NCI-H2227 (cell line): Measurements from ENCODE around the gene XRN2.

Experiments used
- DNase-seq: peaks from one replicate; lab custom pipeline; 2025; ENCODE audit not compliant: unreplicated experiment; lab: John Stamatoyannopoulos, UW

XRN2 gene

DNA sequence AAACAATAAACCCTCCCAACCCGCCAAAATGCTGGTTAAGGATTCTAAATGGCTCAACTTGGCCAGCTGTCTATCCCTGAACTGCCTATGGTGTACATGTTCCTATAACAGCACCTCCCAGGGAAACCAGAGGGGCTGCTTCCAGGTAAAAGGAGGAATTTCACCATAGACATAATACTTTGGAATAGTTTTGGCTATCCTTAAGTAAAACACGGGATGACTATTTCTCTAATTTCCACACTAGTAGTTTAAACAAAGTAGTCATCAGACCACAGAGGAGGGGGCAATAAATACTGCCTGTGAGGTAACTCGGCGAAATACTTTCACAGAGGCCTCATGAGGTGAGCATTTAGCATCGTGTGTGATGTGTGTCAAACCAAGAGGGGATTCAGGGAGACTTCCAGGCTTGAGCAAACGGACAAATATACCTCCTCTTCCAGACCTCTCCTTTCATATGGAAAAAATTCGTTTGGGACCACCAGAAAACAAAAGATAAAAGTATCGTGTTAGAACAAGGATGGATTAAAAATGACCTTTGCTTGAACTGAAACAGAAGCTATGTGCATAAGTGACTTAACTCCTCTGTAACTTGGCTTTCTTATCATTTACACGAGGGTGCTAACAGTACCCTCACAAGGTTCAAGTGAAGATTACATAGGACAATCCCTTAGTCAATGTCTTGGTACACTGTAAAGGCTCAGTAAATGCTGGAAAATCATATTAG lies 1.0 kb upstream of the XRN2 start:
- DNase-seq: no peak

DNA sequence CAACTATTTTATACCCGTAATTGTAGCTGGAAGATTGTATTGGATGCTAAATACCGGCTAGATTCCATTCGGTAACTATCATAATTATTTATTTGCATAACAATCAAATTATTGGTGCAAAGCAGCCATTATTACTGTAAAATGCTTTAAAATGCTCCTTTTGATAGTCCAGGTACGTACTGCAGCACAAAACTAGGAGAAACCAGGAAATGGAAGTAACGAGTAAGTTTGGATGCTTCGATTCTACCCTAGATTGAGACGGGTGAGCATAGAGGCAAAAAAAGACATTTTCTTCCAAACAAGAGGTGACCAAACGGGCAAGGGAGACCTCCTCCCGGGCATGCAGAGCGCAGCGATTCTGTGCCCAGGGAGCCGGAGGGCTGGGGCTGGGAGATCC lies 469 bp upstream of the XRN2 start:
- no peak for DNase-seq

DNA sequence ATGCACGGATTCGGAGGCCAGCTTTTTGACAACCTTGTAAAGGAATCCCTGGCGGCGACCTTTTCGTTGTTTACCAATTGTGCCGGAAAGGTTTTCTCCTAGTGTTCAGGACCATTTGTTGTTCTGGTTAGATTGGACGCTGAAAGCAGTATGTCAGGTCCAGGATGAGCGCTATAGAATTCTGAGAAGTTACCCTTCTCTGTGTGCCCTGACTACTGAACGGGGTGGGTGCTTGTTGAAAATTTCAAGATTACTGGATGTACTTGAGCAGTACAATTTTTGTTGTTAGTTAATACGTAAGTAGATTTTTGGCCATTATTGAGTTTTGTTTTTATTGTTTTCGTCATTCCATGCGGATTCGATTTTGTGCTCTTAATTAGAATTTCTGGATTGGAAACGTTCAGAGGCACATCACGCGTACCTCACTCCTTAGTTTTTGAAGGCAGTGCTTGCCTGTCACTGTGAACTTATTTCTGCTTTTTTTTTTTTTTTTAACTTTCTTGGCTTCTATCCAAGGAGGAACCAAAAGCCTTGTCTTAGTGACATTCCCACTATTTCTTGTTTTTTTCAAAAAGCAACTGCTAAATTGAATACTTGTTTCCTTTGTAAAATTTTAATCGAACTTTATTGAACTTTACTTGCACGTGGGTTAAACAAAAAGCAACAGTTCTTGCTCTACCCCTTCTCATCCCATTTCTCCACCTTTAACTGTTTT lies 898 bp downstream of the XRN2 start:
- no peak for DNase-seq

DNA sequence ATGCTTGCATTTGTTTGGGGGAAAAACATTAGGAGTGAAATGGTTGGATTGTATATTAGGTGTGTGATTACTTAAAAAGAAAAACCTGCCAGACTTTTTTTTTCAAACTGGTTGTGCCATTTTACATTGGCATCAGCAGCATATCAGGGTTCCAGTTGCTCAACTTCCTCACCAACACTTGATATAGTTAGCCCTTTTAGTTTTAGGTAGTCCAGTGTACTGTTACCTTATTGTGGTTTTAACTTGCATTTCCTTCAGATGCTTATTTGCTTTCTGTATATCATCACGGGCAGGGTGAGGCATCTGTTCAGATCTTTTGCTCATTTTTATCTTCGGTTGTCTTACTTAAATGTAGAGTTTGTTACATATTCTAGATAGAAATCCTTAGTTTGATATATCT lies 5.2 kb downstream of the XRN2 start:
- no peak for DNase-seq

DNA sequence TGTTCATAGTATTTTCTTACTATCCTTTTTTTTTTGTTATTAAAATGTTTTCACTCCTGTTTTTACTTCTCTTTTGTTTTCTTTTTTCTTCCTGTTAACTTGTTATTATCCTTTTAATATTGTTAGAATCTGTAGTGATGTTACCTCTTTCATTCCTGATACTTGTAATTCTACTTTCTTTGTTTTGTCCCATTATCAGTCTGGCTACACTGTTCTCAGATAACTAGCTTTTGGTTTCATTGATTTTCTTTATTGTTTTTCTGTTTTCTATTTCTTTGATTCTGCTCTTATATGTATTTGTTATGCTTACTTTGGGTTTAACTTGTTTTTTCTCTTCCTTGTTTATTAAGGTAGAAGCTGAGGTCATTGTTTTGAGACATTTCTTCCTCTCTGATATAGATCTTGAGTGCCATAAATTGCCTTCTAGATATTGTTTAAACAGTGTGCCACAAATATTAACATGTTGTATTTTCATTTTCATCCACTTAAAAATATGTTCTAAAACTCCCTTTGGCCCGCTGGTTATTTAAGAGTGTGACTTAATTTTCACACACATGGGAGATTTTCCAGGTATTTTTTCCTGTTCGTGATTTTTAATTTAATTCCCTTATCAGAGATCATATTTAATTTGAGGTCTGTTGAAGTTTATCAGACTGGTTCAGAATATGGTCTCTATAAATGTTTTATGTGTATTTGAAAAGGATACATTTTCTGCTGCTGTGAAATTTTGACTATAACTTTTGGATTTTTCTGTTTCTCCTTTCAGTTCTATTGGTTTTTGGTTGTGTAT lies 6.7 kb downstream of the XRN2 start:
- DNase-seq: no peak

DNA sequence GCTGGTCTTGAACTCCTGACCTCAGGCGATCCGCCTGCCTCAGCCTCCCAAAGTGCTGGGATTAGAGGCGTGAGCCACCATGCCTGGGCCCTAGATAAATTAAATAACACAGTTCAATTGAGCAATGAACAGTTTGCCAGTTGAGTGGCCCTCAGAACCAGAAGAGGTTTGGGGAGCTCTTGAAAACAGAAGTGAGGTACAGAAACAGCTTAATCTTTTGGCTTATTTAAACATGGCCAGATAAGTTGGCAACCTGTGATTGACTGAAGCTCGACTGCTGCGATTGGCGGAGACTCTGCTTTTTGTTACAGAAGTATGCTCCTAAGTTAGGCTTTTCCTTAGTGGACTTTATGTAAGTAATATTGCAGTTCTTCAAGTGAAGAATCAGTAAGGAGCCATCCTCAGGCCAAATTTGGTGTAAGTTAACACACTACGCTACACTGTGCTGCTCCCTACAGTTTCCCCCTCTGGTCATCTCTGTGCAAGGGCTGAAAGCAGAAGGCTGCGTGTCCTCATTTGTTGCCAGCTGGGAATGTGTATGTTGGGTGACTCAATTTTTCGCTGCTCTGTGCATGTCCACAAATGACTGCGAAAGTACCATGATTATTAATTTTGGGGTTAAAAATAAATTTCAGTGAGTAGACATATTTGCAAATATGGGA lies 9.8 kb downstream of the XRN2 start:
- DNase-seq: no peak

DNA sequence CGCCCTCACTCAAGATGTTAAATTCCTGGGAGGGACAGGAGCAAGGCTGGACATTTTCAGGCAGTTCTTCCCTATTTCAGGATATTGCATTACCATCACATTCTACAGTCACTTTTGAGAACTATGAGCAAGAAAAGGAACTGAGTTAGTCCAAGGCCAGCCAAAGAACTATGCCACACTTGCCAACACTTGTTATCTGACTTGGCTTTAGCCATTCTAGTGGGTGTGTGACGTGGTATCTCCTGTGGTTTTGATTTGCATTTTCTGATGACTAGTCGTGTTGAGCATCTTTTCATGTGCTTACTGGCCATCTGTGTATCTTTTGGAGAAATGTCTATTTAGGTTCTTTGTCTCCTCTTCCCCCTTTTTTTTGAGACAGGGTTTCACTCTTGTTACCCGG lies 12.0 kb downstream of the XRN2 start:
- no peak for DNase-seq

DNA sequence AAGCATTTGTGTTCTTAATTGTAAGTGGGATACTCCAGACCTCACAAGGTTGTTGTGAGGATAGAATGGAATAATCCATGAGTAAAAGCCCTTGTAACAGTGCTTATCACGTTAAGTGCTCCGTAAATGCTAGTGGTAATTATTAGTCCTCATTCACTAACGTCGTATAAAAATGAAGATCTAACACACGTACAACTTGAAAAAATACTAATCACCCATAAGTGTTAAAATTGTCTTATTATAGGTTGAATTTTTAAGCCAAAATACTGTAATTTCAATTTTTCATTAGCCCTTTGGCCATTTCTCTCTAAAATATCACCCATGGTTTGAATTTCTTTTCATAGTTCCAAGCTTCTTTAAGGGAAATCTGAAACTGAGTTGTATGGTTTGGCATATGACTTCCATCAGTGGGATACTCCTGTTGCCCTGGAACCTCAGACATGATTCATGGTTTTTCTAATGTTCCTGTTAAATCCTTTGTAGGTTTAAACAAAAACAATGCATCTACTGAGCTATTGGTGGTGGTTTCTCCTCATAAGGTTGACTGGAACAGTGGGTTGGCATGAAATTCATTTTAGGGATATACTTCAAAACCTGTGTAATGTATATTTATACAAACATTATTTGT lies 19.1 kb downstream of the XRN2 start:
- DNase-seq: no peak

DNA sequence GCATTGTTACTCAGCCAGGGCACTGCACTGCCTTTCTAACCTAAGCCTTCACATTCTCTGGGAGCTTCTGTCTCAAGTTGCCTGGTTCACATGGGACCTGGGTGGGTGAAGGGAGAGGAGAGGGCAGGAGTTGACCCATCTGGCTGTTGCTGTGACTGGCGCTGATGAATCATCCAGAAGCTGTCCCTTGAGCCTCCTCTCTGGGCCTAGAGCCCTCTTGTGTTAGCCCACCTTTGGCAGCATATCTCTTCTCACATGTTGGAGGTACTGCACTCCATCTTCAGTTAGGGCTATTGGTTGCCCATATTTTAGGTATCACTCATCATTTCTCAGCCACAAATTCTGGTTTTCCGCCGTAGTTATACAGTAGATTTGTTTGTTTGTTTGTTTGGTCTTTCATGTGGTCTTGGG lies 19.8 kb downstream of the XRN2 start:
- no peak for DNase-seq

DNA sequence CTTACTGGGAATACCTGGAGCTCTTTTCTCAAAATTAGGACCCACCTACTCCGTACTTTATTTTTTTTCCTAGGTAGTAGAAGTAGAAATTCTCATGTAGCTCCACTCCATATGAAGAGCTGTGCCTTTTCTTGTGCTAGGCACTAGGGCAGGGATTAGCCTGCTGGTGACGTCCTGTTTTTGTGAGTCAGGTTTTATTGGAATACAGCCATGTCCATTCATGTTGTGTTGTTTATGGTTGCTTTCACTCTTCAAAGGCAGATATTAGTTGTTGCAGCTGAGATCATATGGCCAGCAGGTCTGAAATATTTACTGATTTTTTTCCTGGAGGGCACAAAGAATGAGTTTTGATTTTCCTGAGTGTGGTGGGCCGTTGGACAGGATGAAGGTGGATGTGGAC lies 20.5 kb downstream of the XRN2 start:
- no peak for DNase-seq

DNA sequence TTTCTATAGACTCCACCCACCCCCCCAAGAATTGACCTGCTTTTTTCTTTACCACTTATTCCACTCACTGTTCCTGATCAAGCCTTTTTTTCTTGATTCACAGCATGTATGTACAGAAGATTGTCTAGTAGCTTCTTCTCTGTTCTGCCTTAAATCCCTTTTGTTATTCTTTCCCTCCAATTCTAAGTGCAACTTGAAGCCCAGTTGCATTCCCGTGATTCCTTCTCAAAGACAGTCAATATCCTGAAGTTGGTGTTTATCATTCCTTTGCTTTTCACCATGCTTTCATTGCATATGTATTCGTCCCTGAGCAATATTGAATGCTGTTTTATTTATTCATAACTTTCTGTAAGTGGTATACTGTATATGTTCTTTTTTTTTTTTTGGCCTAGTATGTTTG lies 21.0 kb downstream of the XRN2 start:
- no peak for DNase-seq

DNA sequence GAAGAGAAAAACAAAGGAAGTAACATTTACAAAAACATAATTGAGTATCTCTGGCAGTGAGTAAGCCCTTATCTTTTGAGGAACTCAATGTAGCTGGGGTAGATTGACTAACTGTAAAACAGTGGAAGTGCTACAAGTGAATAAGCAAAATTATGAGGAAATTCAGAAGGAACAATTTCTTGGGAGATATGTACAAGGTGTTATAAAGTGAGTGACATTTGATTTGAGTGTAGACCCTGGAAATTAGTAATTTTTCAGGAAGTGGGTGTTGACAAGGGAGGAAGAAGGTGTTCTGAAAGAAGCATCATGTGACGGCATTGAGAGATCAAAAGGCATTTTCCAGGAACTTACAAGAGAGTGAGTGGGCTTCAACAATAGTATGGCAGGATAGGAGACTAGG lies 22.2 kb downstream of the XRN2 start:
- no peak for DNase-seq

DNA sequence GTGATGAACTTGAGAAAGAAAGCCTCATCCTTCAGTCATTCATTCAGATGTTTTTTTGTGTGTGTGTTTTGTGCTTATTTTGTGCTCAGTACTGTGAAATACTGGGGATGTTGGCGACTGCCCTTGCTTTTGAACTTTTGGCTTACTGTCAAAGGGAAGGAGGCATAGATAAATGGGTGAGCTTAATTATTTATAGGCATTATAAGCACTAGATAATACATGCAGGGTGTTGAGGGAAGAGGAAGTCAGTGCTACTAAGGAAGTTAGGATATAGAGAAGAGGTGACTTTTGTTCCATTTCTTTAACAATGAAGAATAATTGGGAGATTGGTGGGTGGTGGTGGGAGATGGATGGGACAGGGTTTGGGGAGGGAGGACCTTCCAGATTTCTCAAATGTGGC lies 23.6 kb downstream of the XRN2 start:
- no peak for DNase-seq

DNA sequence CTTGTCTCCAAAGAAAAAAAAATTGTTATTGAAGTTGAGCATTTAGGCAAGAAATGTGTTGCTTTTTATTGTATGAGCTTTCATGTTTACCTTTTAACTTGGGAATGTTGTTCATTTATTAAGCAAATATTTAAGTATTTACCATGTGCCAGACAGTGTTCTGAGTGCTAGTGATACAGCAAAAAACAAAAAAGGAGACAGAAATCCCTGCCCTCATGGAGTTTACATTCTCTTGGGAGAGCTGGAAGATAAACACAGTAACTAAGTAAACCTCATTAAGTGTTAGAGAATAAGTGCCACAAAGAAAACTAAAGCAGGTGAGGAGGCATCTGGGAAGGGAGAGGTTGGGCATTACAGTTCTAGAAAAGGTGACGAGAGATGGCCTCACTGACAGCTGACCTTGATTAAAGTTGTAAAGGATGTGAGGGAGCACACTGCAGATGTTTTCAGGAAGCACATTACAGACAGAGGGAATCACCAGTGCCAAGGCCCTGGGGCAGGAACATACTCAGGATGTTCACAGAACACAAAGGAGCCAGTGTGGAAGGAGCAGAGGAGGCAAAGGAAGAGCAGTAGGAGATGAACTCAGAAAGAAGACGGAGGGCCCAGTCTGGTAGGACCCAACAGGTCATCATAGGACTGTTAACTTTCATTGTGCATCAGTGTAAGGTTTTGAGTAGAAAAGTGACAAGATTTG lies 33.5 kb downstream of the XRN2 start:
- DNase-seq: no peak

DNA sequence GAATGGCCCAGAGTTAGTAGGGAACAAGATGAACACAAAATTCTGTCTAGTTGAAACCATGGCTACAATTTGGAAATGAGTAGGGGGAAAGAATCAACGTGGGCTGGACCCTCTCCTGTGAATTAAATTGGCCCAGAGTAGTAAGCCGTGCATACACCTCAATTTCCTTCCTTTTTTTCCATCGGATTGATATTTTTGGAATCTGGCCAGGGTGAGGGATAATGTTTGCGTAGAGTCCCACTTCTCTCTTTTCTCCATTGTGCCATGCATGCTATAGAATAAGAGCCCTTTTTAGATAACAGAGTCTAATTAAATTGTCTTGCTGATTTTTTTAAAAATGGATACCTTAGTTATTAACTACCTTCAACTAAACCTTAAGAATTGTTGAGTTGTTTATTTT lies 35.2 kb downstream of the XRN2 start:
- no peak for DNase-seq

DNA sequence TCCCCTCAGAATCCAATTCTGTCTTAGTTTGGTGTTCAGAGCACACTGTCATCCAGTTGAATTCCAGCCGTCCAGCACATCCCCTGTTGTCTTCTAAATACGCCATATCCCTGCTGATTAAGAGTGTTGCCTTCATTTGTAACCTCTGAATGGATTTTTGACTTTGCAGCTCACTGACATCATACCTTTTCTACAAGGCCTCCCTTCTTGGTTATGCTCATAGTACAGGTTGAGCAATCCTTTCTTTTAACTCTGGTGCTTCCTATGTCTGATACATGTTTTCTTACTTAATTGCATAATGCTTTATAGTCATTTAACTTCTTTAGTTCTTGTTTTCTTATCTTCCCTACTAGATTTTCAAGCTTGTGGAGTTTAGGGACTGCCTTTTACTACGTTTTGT lies 36.4 kb downstream of the XRN2 start:
- no peak for DNase-seq

DNA sequence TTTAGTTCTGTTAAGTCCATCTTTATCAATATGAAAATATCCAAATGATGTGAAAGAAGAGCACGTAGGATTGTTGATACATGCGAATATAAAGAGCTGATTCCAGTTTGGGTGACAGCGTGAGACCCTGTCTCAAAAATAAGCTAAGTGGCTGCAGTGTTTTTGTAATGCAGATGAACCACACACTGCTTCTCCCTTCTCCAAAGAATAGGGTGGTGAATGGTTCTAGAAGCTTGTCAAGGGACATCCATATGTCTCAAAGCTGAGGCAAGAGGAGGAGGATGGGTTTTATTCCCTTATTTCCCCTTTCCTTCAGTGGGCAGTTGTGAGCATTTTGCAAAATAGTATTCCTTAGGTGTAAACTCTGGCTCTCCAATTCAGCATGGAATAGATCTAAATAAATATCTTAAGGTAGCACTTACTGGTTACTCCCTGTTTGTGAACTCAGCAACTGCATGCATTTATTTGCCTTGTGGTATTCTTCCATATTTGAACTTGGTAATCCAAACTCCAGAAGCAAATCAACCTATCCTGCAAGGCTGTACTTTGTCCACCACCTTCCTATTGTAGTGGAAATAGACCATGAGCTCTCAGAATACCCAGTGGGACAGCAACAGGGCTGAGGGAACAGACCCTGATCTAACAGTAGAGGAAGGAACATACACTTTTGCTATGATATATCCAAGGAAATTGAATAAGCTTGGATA lies 38.0 kb downstream of the XRN2 start:
- DNase-seq: no peak

DNA sequence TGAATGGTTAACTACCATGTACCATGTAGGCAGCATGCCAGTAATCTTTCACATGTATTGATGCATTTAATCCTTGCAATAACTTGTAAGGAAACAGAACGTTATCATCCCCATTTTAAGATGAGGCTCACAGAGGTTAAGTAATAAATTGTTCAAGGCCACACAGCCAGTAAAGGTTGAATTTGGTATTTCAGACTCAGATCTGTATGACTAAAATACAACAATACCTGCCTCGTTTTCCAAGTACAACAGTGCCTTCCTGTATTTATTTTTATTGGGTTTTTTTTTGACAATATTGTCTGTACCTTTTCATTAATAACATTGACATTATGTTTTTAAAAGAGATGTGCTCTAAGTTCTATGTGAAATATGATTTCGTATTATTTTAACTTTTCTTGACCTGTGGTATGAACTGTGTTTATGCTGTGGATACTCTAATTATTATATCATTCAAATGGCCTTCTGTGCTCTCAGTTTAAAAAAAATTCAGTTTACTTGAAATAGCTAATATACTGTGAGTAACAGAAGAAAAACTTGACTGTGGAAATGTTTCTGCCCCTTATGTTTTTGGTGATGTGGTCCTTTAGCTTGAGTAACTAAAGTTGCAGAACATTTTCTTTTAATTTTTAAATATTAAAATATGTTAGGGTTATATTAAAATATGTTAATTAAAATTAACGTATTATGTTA lies 39.7 kb downstream of the XRN2 start:
- DNase-seq: no peak

DNA sequence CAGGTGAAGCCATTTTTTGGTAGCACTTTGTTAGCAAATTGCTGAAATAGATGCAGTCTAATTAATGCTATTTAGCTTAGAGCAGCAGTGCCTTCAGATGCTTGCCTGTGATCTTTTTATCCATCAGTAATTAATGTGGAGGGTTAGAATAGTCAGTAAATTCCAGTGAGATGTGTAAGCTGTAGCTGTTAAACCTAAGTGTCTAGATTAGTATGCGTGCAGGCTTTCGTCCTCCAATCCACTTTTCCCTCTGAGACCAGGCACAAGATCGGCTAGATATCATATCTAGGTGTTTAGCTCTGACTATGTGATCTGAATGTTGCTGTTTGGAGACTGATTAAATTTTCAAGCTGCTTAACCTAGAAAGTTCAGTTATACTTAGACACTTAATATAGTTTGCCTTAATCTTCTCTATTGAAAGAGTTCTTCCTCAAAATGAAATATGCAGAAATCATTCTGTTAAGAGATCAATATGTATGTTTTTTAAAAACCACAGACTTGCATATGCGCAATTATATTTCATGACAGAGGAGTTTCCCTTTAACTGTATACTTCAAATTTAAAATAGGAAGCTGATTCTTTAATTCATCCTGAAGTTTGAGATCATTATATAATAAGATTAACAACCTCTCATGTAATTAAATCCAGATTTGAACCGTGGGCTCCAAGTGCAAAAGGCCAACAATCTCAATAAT lies 41.2 kb downstream of the XRN2 start:
- no peak for DNase-seq
